ENCODE measurements around the gene SLC12A3.

Gene SLC12A3

GRCh38 chr16:56836410-56837230 lies 28.4 kb upstream of the SLC12A3 start:
- peaks cover 64% of the 10 kb centered on the region for H3K36me3 Mint-ChIP-seq
- H3K9me3 Mint-ChIP-seq, result no peaks in the 10 kb centered on the region
- no peaks in the 10 kb centered on the region for H3K27me3 Mint-ChIP-seq
- DNase-seq, result no peak
- peaks cover 11% of the 10 kb centered on the region for H3K4me1 Mint-ChIP-seq
- no peak overlapping the region for H3K4me3 Mint-ChIP-seq
- H3K27ac Mint-ChIP-seq, result no peak overlapping the region
- CTCF ChIA-PET, result no interaction called here

GRCh38 chr16:56838622-56839337 lies 26.2 kb upstream of the SLC12A3 start:
- DNase-seq, result no peak
- Mint-ChIP-seq H3K27me3 (no peaks in the 10 kb centered on the region), H3K9me3 (no peaks in the 10 kb centered on the region), H3K36me3 (peaks cover 60% of the 10 kb centered on the region), H3K27ac (no peak overlapping the region), H3K4me3 (no peak overlapping the region), H3K4me1 (peaks cover 11% of the 10 kb centered on the region)
- CTCF ChIA-PET, result no interaction called here

DNA sequence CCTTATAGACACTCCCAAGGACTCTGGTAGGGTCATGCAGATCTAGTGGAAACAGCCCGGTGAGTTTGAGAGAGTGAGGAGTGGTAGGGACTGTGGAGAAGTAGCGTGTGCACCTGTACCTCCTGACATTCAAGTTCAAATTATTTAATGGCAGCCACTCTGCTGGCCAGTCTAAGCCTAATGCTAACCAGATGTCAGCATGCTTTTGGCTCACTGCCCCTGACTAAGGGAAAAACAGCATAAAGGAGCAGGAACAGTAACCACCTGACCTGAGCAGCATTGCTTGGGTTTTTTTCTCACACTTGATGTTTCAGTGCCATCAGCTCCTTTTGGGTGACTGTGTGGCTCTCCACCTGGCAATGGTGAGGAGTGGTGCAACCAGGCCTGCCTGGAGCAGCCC lies 23.8 kb upstream of the SLC12A3 start:
- Mint-ChIP-seq H3K4me1 (peaks cover 11% of the 10 kb centered on the region), H3K27ac (no peak overlapping the region), H3K4me3 (no peak overlapping the region), H3K9me3 (no peaks in the 10 kb centered on the region), H3K27me3 (no peaks in the 10 kb centered on the region), H3K36me3 (peaks cover 55% of the 10 kb centered on the region)
- CTCF ChIA-PET, result interaction anchor here (1.1 to 1.8 kb wide), 3 partner anchors 10 to 26 kb away, joined by 3 to 8 read pairs (median 3); no protein-coding TSS in a partner anchor
- no peak for DNase-seq

DNA sequence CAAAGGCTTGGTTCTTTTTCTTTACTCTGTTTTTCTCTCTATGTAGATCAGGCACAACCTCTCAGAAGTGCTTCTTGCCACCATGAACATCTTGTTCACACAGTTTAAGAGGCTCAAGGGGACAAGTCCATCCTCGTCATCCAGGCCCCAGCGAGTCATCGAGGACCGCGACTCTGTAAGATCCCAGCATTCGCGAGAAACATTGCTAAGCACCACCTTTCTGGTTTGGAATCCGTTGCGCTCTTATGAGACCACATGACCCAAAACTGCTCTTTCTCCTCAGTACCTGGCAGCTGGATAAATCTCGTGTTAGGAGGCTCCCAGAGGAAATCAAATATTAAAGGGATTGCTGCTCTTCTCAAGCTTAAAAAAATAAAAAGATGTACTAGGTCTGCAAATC lies 23.3 kb upstream of the SLC12A3 start:
- H3K27ac Mint-ChIP-seq, result no peak overlapping the region
- H3K27me3 Mint-ChIP-seq, result no peaks in the 10 kb centered on the region
- no peak for DNase-seq
- peaks cover 12% of the 10 kb centered on the region for H3K4me1 Mint-ChIP-seq
- no peak overlapping the region for H3K4me3 Mint-ChIP-seq
- H3K36me3 Mint-ChIP-seq, result peaks cover 52% of the 10 kb centered on the region
- no peaks in the 10 kb centered on the region for H3K9me3 Mint-ChIP-seq
- CTCF ChIA-PET, result interaction anchor here (0.7 to 1.8 kb wide), 4 partner anchors 10 to 140 kb away, joined by 3 to 8 read pairs (median 4); no protein-coding TSS in a partner anchor

GRCh38 chr16:56842133-56842532 lies 22.9 kb upstream of the SLC12A3 start:
- peaks cover 17% of the 10 kb centered on the region for H3K4me1 Mint-ChIP-seq
- no peak overlapping the region for H3K27ac Mint-ChIP-seq
- H3K27me3 Mint-ChIP-seq, result no peaks in the 10 kb centered on the region
- CTCF ChIA-PET, result interaction anchor here (0.7 to 1.8 kb wide), 5 partner anchors 10 to 140 kb away, joined by 3 to 8 read pairs (median 3); no protein-coding TSS in a partner anchor
- no peak for DNase-seq
- H3K4me3 Mint-ChIP-seq, result no peak overlapping the region
- peaks cover 51% of the 10 kb centered on the region for H3K36me3 Mint-ChIP-seq
- no peaks in the 10 kb centered on the region for H3K9me3 Mint-ChIP-seq

DNA sequence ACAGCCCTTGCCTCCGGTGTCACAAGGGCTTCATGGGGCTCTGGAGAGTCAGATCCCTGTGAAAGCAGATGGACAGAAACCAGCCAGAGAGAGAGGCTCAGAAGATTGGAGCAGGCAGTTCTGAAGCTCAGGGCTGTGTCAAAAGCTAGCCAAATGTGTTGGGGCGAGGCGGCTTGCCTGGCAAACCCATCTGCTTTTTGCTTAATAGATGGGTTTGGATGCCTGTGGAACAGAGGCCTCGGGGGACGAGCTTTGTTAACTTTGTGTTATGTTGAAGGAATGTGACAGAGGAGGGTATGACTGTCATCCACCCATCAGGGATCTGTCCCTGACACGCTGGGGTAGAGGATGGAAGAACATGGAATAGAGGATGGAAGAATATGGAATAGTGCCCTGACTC lies 21.0 kb upstream of the SLC12A3 start:
- H3K27me3 Mint-ChIP-seq, result no peaks in the 10 kb centered on the region
- H3K36me3 Mint-ChIP-seq, result peaks cover 54% of the 10 kb centered on the region
- CTCF ChIA-PET, result interaction anchor here (0.7 kb wide), 1 partner anchor 23 kb away, joined by 5 read pairs; no protein-coding TSS in a partner anchor
- no peak overlapping the region for H3K27ac Mint-ChIP-seq
- peaks cover 8% of the 10 kb centered on the region for H3K9me3 Mint-ChIP-seq
- DNase-seq, result no peak
- H3K4me1 Mint-ChIP-seq, result peaks cover 33% of the 10 kb centered on the region
- no peak overlapping the region for H3K4me3 Mint-ChIP-seq

DNA sequence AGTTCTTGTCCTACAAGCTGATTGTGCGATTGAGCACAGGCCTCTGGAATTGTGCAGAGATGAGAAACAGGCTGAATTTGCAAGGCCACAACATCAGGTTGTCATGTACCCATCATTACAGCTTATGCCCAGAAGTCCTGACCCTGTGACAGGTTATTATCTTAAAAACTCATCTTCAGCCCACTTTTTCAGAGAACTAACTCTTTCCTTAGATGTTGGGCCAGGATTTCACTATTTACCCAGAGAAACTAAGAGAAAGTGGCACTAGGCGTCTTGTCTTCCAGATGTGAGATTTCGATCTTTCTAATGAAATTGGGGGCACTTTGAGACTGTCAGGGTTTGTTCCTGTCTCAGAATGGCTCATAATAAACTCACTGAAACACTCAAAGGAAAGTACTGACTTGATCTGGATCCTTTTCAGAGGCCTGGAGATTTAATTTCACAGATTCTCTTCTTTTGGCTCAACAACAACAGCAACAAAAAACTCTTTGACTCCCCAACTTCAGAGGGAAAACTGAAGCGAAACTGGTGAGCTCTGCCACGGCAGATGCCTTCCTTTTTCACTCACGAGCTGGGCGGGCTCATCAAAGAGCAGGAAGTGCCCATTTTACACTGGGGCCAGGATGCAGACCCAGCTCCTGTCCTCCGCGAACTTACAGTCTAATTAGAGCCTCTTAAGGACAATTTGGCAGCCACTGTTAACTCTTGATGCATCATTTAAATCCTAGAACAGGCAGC lies 17.7 kb upstream of the SLC12A3 start:
- peak overlapping the region; percentile 54 for H3K27ac Mint-ChIP-seq
- peaks cover 38% of the 10 kb centered on the region for H3K36me3 Mint-ChIP-seq
- H3K27me3 Mint-ChIP-seq, result no peaks in the 10 kb centered on the region
- DNase-seq, result peak; percentile 53
- peaks cover 8% of the 10 kb centered on the region for H3K9me3 Mint-ChIP-seq
- H3K4me3 Mint-ChIP-seq, result no peak overlapping the region
- CTCF ChIA-PET, result interaction anchor here (1.1 to 2.1 kb wide), 2 partner anchors 15 to 105 kb away, joined by 3 to 4 read pairs; no protein-coding TSS in a partner anchor
- peaks cover 28% of the 10 kb centered on the region for H3K4me1 Mint-ChIP-seq

DNA sequence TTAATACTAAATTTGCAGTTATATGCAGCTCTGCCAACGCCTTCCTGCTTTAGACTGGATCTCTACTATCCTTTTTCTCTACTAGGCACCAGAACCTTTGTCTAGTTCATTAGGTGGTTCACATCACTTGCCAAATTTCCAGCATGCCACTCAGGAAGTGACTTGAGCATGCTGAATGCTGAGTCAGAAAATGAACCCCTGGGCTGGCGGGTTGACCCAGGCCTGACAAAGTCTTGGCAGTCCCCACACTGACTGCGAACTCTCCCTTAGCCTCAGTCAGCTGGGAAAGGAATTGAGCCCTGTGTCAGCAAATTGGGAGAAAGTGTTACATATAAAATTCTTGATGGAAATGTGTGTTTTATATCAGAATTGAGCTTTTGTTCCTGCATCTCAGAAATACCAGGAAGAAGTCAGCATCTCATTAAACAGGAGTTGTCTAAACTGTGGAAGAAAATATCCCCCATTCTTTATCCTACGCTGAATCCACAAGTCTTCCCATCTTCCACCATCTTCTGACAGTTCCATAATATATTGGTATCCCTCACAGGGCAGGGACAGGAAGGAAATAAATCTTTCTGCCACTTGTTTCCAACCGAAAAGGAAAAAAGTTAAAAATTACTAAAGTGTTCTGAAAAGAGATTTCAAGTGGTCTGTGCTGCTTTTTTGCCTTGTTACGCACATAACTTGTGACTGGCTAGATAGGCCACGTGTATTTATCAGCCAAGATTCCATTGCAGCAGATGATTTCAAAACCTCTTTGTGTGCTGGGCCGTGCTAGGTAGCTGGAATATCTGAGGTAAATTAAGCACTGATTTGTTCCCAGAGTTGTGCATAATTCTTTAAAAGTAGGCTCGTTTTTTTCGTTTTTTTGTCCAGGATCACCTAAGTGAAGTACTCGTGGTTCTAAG lies 16.7 kb upstream of the SLC12A3 start:
- CTCF ChIA-PET, result interaction anchor here (1.1 to 2.1 kb wide), 2 partner anchors 15 to 104 kb away, joined by 3 to 4 read pairs; no protein-coding TSS in a partner anchor
- H3K27me3 Mint-ChIP-seq, result no peaks in the 10 kb centered on the region
- peak overlapping the region; percentile 54 for H3K27ac Mint-ChIP-seq
- peaks cover 8% of the 10 kb centered on the region for H3K9me3 Mint-ChIP-seq
- H3K36me3 Mint-ChIP-seq, result peaks cover 33% of the 10 kb centered on the region
- no peak overlapping the region for H3K4me3 Mint-ChIP-seq
- no peak for DNase-seq
- peaks cover 28% of the 10 kb centered on the region for H3K4me1 Mint-ChIP-seq

GRCh38 chr16:56848955-56849689 lies 15.9 kb upstream of the SLC12A3 start:
- no peak for DNase-seq
- H3K36me3 Mint-ChIP-seq, result peaks cover 28% of the 10 kb centered on the region
- CTCF ChIA-PET, result interaction anchor here (1.1 kb wide), 1 partner anchor 14 kb away, joined by 3 read pairs; no protein-coding TSS in a partner anchor
- H3K4me3 Mint-ChIP-seq, result no peak overlapping the region
- H3K27ac Mint-ChIP-seq, result no peak overlapping the region
- no peaks in the 10 kb centered on the region for H3K27me3 Mint-ChIP-seq
- peaks cover 8% of the 10 kb centered on the region for H3K9me3 Mint-ChIP-seq
- peaks cover 28% of the 10 kb centered on the region for H3K4me1 Mint-ChIP-seq

DNA sequence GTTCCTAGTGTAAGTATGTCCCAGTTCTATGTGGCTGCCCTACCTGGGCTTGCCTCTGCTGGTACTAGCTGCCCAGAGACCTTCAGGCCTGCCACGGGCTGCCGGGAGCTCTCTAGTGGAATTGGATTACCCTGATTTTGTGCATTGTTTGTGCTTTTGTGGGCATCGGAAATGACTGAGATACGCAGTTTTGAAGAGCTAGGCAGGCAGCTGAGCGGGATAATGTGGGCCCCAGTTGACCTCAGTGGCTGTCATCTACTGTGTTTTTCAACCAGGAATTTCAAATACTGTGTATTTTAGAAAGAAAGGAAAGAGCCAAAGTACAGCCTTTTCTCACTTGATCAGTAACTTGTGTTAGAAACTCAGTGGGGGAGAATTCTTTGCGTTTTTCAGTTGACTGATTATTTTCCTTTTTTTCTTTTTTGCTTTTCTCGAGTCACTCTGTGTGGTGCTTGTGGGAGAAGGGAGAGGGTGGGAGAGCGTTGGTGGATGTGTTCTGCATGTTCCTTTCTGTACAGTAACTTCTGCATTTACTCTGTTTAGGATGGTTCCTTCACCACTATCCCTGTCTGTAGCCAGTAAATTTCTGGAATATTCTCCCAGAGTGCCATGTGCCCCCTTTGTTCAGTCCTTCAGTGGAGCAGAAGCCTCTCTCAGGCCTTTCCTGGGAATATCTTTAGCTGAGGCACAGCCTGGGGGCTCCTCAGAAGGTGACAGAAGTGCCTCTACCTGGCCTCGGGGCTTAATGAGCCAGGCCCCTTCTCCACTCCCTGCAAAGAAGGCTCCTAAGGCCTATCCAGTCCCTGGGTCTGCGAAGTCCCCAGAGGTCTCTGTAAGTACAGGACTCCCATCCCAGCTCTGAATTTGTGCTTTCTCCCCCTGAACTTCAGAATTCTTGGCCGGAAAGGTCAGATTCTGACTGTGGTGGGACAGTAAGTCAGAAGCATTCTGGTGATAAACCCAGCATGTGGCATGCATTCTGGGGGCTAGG lies 15.0 kb upstream of the SLC12A3 start:
- Mint-ChIP-seq H3K27me3 (no peaks in the 10 kb centered on the region), H3K4me1 (peaks cover 28% of the 10 kb centered on the region), H3K4me3 (no peak overlapping the region), H3K36me3 (peaks cover 27% of the 10 kb centered on the region), H3K9me3 (peaks cover 8% of the 10 kb centered on the region), H3K27ac (no peak overlapping the region)
- no peak for DNase-seq
- CTCF ChIA-PET, result interaction anchor here (1.9 to 4.3 kb wide), 2 partner anchors 14 to 56 kb away, joined by 4 to 21 read pairs; no protein-coding TSS in a partner anchor

- CTCF ChIA-PET, result interaction anchor here (1.0 to 4.3 kb wide), 9 partner anchors 10 to 276 kb away, joined by 3 to 21 read pairs (median 4); no protein-coding TSS in a partner anchor
- Mint-ChIP-seq H3K27me3 (peaks cover 14% of the 10 kb centered on the region), H3K36me3 (peaks cover 18% of the 10 kb centered on the region), H3K4me3 (no peak overlapping the region), H3K9me3 (peaks cover 8% of the 10 kb centered on the region), H3K27ac (no peak overlapping the region), H3K4me1 (peaks cover 25% of the 10 kb centered on the region)
- DNase-seq, result no peak
Measured at GRCh38 chr16:56851671-56852400, 13.2 kb upstream of the SLC12A3 start.

All from activated naive CD4-positive, alpha-beta T cell treated with anti-CD3 and anti-CD28 coated beads, Interleukin-2, amount 10 ng/mL, durations not matched to agents 7 days and 5 days (primary cell).